PC-3 (cell line): ENCODE measurements around the gene REG3G. TPM values are rescaled to one million over a fixed set of nuclear protein-coding genes. Genes with fewer than 3 reads are reported as not detected.

Experiments used
- ATAC-seq: fragments of 200-7000 bp; cut with Tn5 transposase; 2 replicates; pipeline ENCODE4 v1.9.1; 2020; ENCODE audit warnings: mild to moderate bottlenecking, moderate library complexity
- BruUV-seq: library from RNA; stranded (reverse); fragments of 400-500 nt; replicated peaks from 2 replicates; lab custom pipeline; 2021; lab: Mats Ljungman, UMichigan
- CTCF ChIA-PET: fragments of 300-600 bp; sonication (Branson Sonifier 250); formaldehyde crosslinking; loops from one replicate; lab custom pipeline; 2022; ENCODE audit warnings: antibody characterized with exemption; lab: Charles Lee
- POLR2A ChIA-PET: fragments of 300-600 bp; sonication (Branson Sonifier 250); formaldehyde crosslinking; loops from one replicate; lab custom pipeline; 2022; ENCODE audit warnings: antibody characterized with exemption; ENCODE audit not compliant: unreplicated experiment; lab: Charles Lee
- DNase-seq: peaks from one replicate; pipeline ENCODE4 v3.0.0-alpha.2; 2015
- H2AFZ ChIP-seq: fragments of 300-600 bp; sonication (generic); 2 replicates; pipeline ENCODE4 v1.6.0; 2016; ENCODE audit warnings: antibody characterized with exemption, low read length
- H3F3A ChIP-seq: fragments of 300-600 bp; sonication (generic); one replicate; pipeline ENCODE4 v1.6.0; 2017; ENCODE audit warnings: antibody characterized with exemption, low read length, control low read depth, mild to moderate bottlenecking; ENCODE audit not compliant: unreplicated experiment
- H3K27ac ChIP-seq: fragments of 300-600 bp; sonication (generic); 2 replicates; pipeline ENCODE4 v1.5.1; 2016; ENCODE audit warnings: mild to moderate bottlenecking, low read length
- H3K27me3 ChIP-seq: fragments of 300-600 bp; sonication (generic); 2 replicates; pipeline ENCODE4 v1.6.1; 2016; ENCODE audit warnings: low read length, mixed read lengths
- H3K36me3 ChIP-seq: fragments of 300-600 bp; sonication (generic); 2 replicates; pipeline ENCODE4 v1.6.1; 2016; ENCODE audit warnings: low read depth, mixed run types, low read length, mixed read lengths
- H3K4me1 ChIP-seq: fragments of 300-600 bp; sonication (generic); 2 replicates; pipeline ENCODE4 v1.5.1; 2016; ENCODE audit warnings: low read length; ENCODE audit not compliant: insufficient read depth
- H3K4me2 ChIP-seq: fragments of 300-600 bp; sonication (generic); 2 replicates; pipeline ENCODE4 v1.6.0; 2016; ENCODE audit warnings: low read length
- H3K4me3 ChIP-seq: fragments of 300-600 bp; sonication (generic); 2 replicates; pipeline ENCODE4 v1.5.1; 2016; ENCODE audit warnings: mild to moderate bottlenecking, low read length, mixed read lengths
- H3K79me2 ChIP-seq: fragments of 300-600 bp; sonication (generic); 2 replicates; pipeline ENCODE4 v1.6.1; 2017; ENCODE audit warnings: low read length, mixed read lengths
- H3K9ac ChIP-seq: fragments of 300-600 bp; sonication (generic); 2 replicates; pipeline ENCODE4 v1.6.0; 2016; ENCODE audit warnings: mild to moderate bottlenecking, low read length
- H3K9me2 ChIP-seq: fragments of 300-600 bp; sonication (generic); replicated peaks from 2 replicates; pipeline ENCODE4 v1.6.1; 2016; ENCODE audit warnings: mixed run types, low read length, mixed read lengths
- H3K9me3 ChIP-seq: fragments of 300-600 bp; sonication (generic); 2 replicates; pipeline ENCODE4 v1.6.1; 2016; ENCODE audit warnings: low read length, mixed read lengths
- H4K20me1 ChIP-seq: fragments of 300-600 bp; sonication (generic); 2 replicates; pipeline ENCODE4 v1.6.1; 2016; ENCODE audit warnings: low read length, mixed read lengths
- CTCF ChIP-seq: fragments of 300-600 bp; sonication (generic); conservative IDR thresholded peaks from 2 replicates; pipeline ENCODE4 v1.5.1; 2017; ENCODE audit warnings: antibody characterized with exemption, low read depth, mild to moderate bottlenecking, low read length
- EZH2 ChIP-seq: fragments of 300-600 bp; sonication (generic); IDR thresholded peaks from one replicate; pipeline ENCODE4 v1.6.1; 2017; ENCODE audit warnings: antibody characterized with exemption, mild to moderate bottlenecking, low read length; ENCODE audit not compliant: unreplicated experiment
- EZH2phosphoT487 ChIP-seq: fragments of 300-600 bp; sonication (generic); IDR thresholded peaks from 2 replicates; pipeline ENCODE4 v1.6.1; 2018; ENCODE audit warnings: mild to moderate bottlenecking, antibody characterized with exemption, low read length, borderline replicate concordance
- intact Hi-C: fragments of 100-400 bp; cut with micrococcal nuclease; formaldehyde crosslinking; loops from 2 replicates; pipeline ENCODE4 v1.9.0; 2023
- total RNA-seq: library from RNA; depleted of rRNA; stranded (reverse); fragments of >200 nt; gene quantifications from 2 replicates; pipeline ENCODE4 v1.2.3, GENCODE V29; 2014; rRNA removed

The REG3G gene
- total RNA-seq, 1 experiment from 2014 or later = not detected

GRCh38 chr2:79065201-79065600 lies 39.7 kb downstream of the REG3G start:
- POLR2A ChIA-PET = no interaction called here
- TF ChIP-seq EZH2 (no peak), CTCF (no peak), EZH2phosphoT487 (no peak)
- no peak for ATAC-seq
- Histone ChIP-seq H3K9me3 (0 out of 2 replicates have a peak, but pooled peaks cover 7% of the 10 kb centered on the region), H3K27ac (no peak overlapping the region), H3K36me3 (no peaks in the 10 kb centered on the region), H2AFZ (no peak overlapping the region), H3K9ac (no peak overlapping the region), H3K4me1 (no peaks in the 10 kb centered on the region), H3K9me2 (no peaks in the 10 kb centered on the region), H3K4me3 (no peak overlapping the region), H3K4me2 (no peak overlapping the region), H4K20me1 (no peaks in the 10 kb centered on the region), H3F3A (no peaks in the 10 kb centered on the region), H3K79me2 (no peaks in the 10 kb centered on the region), H3K27me3 (no peaks in the 10 kb centered on the region)
- CTCF ChIA-PET = no interaction called here
- DNase-seq = no peak
- BruUV-seq = no TSS peak
- intact Hi-C loops = no loop called here

GRCh38 chr2:79071078-79071477 lies 45.6 kb downstream of the REG3G start:
- no peak overlapping the region for H3K4me2 ChIP-seq
- H3F3A ChIP-seq = no peaks in the 10 kb centered on the region
- H3K9me2 ChIP-seq = no peaks in the 10 kb centered on the region
- no peak overlapping the region for H2AFZ ChIP-seq
- no peaks in the 10 kb centered on the region for H3K79me2 ChIP-seq
- CTCF ChIA-PET = no interaction called here
- 0 out of 2 replicates have a peak, but pooled peaks cover 5% of the 10 kb centered on the region for H3K9me3 ChIP-seq
- no TSS peak for BruUV-seq
- H3K27ac ChIP-seq = no peak overlapping the region
- H4K20me1 ChIP-seq = no peaks in the 10 kb centered on the region
- intact Hi-C loops = no loop called here
- H3K4me3 ChIP-seq = no peak overlapping the region
- no peak for DNase-seq
- H3K27me3 ChIP-seq = no peaks in the 10 kb centered on the region
- ATAC-seq = no peak
- H3K4me1 ChIP-seq = no peaks in the 10 kb centered on the region
- no peaks in the 10 kb centered on the region for H3K36me3 ChIP-seq
- TF ChIP-seq EZH2 (no peak), EZH2phosphoT487 (no peak), CTCF (no peak)
- POLR2A ChIA-PET = no interaction called here
- H3K9ac ChIP-seq = no peak overlapping the region

Other genes with a start within 250 kb of the REG3G start
- gene REG1B, start 62.3 kb downstream of the REG3G start, total RNA-seq = not detected in 2 replicates
- not detected in 2 replicates for gene REG1A, start 94.8 kb downstream of the REG3G start, total RNA-seq
- not detected in 2 replicates for gene REG3A, start 134.1 kb downstream of the REG3G start, total RNA-seq